GM19324 (cell line): Measurements from ENCODE around the gene MED13L.
"Not testable (repeated sequence)": the region's sequence is repeated elsewhere in the genome, so short reads cannot be mapped to it uniquely, and the experiment has no call there.

Experiments
- ATAC-seq: cut with Tn5 transposase; IDR thresholded peaks from one replicate; pipeline ENCODE4 v1.9.1; 2021; ENCODE audit warnings: mild to moderate bottlenecking, moderate library complexity; ENCODE audit not compliant: unreplicated experiment, low FRiP score

Gene MED13L

GRCh38 chr12:116037941-116038837 lies 239.3 kb downstream of the MED13L start:
- no peak for ATAC-seq

- no peak for ATAC-seq
Measured at GRCh38 chr12:116033765-116034164, 243.7 kb downstream of the MED13L start.

- not testable (repeated sequence) for ATAC-seq
Measured at GRCh38 chr12:116031624-116032023, 245.9 kb downstream of the MED13L start.

- no peak for ATAC-seq
Measured at GRCh38 chr12:116028619-116029018, 248.9 kb downstream of the MED13L start.

- ATAC-seq, result no peak
Measured at GRCh38 chr12:116027551-116027821, 250.0 kb downstream of the MED13L start.

GRCh38 chr12:116026768-116027550 lies 250.5 kb downstream of the MED13L start:
- no peak for ATAC-seq

- ATAC-seq, result no peak
Measured at GRCh38 chr12:116026346-116026745, 251.1 kb downstream of the MED13L start.

- no peak for ATAC-seq
Measured at GRCh38 chr12:116024769-116025168, 252.7 kb downstream of the MED13L start.

GRCh38 chr12:116019415-116019814 lies 258.1 kb downstream of the MED13L start:
- no peak for ATAC-seq

GRCh38 chr12:116018282-116018681 lies 259.2 kb downstream of the MED13L start:
- ATAC-seq, result no peak

GRCh38 chr12:116015525-116015924 lies 262.0 kb downstream of the MED13L start:
- no peak for ATAC-seq

GRCh38 chr12:116012757-116013156 lies 264.7 kb downstream of the MED13L start:
- no peak for ATAC-seq

GRCh38 chr12:116011217-116011616 lies 266.3 kb downstream of the MED13L start:
- ATAC-seq, result no peak

GRCh38 chr12:116010467-116010866 lies 267.0 kb downstream of the MED13L start:
- no peak for ATAC-seq

GRCh38 chr12:116009805-116010204 lies 267.7 kb downstream of the MED13L start:
- no peak for ATAC-seq

- no peak for ATAC-seq
Measured at GRCh38 chr12:116006141-116006540, 271.4 kb downstream of the MED13L start.

- ATAC-seq, result no peak
Measured at GRCh38 chr12:116002890-116003536, 274.5 kb downstream of the MED13L start.

- no peak for ATAC-seq
Measured at GRCh38 chr12:116000252-116000651, 277.2 kb downstream of the MED13L start.

GRCh38 chr12:115999582-115999981 lies 277.9 kb downstream of the MED13L start:
- ATAC-seq, result no peak

GRCh38 chr12:115998794-115999478 lies 278.6 kb downstream of the MED13L start:
- no peak for ATAC-seq
